ENCODE data around the gene FAM210B.
"Not testable (repeated sequence)": the region's sequence is repeated elsewhere in the genome, so short reads cannot be mapped to it uniquely, and the experiment has no call there.

The FAM210B gene

DNA sequence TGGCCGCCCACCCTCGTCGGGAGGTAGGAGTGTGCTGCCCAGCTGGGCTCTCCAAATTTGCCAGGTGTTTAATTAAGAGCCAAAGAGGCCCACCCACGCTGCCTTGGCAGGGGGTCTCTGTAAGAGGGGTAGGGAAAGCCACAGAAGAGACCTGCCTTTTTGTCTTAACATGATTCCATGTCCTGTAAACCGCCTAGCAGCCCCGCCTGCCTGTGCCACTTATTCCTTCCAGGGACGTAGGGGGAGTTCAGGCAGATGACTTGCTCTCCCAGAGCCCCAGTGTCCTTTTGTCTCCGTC lies 2.1 kb downstream of the FAM210B start:
- DNase-seq (ENCODE audit: low spot score): no peak

DNA sequence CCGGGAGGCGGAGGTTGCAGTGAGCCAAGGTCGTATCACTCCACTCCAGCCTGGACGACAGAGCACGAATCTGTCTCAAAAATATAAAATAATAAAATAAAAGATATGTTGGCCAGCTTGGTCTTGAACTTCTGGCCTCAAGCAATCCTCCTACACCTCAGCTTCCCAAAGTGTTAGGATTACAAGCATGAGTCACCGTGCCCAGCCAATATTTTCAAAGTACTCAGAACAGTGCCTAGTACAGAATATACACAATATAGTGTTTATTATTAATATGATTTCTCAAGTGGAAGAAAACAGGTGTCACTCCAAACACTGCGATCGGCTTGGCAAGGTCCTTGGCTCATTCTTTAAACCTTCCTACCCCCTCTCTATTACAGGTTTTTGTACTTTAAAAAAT lies 3.1 kb downstream of the FAM210B start:
- DNase-seq (ENCODE audit: low spot score): peak; percentile 62

DNA sequence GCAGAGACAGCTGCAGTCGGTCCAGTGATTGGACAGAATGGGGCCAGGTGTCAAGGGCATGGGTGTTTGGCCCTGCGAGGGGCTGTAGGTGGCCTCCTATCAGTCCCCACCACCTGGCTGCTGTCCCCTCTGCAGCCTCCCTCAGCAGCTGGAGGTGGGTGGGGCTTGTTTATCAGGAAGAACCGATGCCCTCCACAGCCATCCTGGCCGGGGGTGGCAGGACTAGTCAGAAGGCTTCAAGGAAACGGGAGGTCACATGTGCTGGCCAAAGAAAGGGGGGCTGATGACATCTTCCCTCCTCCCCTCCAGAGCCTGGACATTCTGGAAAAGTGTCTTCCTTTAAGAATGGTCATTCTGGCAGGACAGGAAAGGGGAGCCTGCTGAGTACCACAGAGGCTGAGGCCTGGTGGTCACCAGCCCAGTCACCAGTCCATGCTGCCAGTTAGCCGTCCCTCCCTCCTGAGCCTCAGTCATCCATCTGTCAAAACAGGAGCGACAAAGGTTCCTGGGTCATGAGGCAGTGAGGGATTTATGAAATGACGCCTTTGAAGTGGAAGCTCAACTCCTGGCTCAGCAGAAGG lies 4.1 kb downstream of the FAM210B start:
- DNase-seq (ENCODE audit: low spot score): peak; percentile 95

DNA sequence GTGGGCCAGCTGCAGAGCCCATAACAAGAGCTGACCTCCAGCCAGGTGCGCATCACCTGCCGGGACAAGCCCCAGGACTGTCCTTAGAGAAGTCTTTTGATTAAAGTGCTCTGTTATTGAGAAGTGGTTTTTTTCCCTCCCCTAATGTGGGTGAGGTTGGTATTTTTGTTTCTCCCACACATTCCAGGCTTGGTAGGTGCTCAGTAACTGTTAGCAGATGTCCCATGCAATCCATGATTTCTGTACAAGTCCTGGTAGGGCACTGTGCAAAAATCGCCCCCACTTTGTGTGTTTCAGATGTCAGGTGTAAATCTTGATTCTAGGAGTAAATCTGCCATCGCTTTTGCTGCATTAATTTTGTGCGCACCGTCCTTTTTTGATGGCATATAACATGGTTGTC lies 4.7 kb downstream of the FAM210B start:
- DNase-seq (ENCODE audit: low spot score): peak; percentile 52

DNA sequence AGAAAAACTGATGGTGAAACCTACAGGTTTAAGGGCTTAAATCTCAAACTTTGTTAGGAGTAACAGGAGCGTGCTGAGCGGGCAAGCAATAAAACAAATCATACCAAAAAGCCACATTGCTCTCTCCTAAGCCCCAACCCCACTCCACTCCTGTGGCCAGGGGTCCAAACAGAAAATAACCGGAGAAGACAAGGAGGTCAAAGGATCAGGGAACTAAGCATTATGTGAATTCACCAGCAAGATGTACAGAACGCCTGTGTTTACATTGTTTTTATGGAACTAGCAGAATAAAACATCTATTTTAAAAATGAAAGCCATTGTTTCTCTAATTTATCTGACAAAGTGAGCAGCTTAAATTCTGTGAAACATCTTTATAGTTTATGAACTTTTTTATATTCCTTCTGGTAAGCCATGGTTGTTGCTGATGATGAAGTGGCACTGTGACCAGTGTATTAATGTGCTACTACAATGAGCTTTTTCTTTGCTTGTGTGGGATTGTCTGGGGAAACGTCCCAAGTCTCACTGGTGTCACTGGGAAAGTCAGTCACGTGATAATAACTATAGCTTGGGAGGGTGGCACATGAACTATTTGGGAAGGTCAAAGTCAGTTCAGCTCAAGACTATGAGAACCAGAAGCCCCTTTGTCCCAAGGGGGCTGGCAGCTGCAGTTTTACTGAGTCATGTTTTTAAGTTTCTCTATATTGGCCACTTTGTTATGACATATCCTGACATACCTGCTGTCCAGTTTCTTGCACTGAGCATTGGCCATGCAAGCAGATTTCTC lies 9.8 kb downstream of the FAM210B start:
- no peak for DNase-seq (ENCODE audit: low spot score)

DNA sequence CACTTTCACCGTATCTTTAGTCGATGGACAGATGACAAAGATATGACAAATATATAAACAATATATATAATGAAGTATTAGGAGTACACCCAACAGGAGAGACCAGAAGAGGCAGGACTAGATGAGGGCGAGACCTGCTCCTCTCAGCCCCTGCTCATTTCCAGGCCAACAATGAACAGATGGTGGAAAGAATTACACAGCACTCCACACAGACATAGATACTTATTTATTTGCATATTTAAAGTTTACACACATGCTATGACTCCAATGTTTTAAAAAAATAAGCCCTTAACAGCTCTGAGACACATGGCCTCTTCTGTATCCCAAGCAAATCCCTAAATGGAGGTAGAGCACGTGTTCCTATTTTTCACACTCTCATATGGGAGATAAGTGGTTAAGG lies 10.4 kb downstream of the FAM210B start:
- DNase-seq (ENCODE audit: low spot score): no peak

DNA sequence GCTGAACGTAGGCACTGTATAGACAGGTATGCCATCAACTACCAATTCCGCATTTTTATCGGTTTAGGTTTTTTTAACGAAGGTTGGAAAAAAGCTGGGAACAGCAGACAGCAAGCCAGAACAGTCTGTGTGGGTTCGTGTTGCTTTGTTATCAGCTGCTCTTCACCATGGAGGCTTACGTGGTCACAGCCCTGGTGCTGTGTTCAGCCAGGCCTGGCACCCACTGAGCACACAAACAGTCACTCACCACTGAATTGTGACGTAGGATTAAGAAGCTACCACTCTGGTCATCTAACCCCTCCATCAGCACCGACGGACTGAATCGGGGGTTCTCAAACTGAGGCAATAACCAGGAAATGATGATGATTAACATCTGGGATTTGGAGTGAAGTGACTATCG lies 13.2 kb downstream of the FAM210B start:
- DNase-seq (ENCODE audit: low spot score): no peak

DNA sequence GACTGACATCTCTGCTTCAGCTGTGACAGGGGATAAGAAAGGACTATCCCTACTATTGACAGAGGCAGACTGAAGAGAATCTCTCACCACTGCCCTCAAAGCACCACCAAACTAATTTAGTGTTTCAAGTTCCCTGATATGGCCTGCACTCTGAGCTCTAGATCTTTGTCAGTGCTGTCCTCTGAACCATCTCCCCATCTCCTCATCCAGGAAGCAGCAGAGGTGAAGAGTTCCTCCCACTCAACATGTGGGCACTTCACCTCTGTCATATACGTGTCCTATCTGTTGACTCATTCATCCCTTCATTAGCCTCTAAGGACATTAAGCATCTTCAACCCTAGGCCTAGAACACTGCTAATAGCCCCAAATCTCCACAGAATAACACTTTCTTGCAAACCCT lies 14.1 kb downstream of the FAM210B start:
- DNase-seq (ENCODE audit: low spot score): no peak

DNA sequence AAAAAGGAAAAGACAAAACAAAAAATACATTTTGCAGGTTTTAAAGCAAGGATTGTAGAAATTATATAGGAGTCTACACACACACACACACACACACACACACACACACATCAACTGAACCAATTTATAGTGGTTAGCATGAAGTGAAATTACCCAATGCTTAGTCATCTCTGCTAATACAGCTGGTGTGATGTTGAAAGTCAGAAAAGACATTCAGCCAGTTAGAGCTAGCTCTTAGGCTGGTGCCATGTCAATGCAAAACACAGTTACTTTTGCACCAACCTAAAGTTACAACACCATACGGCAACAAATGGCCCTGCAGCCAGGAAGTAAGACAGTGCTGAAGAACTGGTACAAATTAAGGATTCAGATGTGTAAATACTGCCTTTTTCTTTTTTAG lies 15.2 kb downstream of the FAM210B start:
- peak; percentile 22 for DNase-seq (ENCODE audit: low spot score)

DNA sequence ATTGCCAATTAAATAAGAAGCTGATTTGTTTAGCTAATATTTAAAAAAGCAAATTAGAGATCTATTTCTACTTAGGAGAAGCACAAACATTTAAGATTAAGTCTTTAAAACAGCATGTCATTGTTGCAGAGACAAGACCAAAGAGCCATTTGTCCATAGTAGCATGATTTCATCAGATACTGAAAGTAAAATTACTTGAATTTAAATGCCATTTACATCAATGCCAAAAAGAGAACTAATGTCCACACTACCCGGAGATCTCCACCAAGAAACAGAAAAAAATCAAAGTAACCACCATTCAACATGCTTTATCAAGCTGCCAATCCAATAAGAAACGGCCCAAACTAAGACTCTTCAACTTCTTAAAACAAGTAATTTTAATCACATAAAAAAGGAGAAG lies 17.6 kb downstream of the FAM210B start:
- no peak for DNase-seq (ENCODE audit: low spot score)

DNA sequence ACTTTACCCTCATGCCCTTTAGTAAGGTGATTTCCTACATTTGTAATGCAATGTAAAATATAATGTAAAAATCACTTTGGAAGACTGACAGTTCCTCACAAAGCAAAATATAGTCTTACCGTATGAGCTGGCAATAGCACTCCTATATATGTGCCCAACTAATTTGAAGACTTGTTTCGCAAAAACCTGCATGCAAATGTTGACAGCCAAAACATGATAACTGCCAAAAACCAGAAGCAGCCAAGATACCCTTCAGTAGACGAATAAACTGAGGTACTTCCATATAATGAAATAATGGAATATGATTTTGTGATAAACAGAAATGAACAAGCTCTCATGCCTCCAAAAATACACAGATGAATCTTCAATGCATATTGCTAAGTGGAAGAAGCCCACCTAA lies 19.6 kb downstream of the FAM210B start:
- DNase-seq (ENCODE audit: low spot score): no peak

DNA sequence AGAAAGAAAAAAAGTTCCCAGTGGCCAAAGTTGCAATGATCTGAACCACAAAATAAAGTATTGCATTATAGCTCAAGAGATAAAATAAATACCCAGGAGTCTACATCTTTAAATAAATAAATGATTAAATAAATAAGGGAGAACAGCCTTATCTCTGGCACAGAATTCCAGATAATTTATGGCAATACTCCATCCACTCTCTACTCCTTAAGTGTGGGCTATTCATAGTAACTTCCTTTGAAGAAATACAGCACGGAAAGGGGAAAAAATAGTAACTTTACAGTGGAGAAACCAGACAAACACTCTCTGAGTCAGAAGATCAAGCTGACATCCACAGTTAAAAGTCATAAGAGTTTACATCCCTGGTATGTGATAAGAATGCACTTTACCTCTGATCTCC lies 21.6 kb downstream of the FAM210B start:
- DNase-seq (ENCODE audit: low spot score): no peak

DNA sequence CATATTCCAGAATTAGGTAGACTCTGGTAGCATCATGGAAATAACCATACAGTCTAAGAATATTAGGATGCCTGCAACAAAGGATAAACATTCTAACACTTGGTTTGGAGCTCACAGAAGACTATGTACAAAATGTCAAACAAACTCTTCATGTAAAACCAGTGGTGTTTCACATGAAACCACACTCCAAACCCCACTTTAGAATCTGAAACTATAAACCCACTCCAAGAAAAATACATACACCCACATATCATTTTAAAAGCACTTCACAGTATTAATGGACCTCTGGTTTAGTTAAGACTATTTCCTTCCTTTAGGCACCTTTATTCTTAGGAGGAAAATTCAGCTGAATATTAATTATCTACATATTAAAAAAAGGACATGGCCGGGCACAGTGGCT lies 22.7 kb downstream of the FAM210B start:
- DNase-seq (ENCODE audit: low spot score): no peak

DNA sequence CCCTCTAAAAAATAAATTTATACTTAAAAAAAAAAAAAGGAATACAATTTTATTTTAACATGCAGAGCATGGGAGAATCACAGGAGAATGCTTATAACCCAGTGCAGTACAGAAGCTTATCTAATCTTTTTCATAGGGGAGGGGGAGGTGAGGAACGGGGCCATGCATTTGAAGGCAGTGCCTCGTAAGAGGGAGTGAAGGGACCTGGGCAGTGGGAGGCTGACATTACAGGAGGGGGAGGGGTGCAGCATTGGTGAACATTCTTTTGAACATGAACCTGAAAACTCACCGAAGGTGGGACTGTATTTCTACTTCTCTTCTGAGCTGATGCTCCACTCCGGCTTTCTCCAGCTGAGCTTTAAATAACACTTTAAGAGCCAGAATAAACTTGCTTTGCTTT lies 23.9 kb downstream of the FAM210B start:
- no peak for DNase-seq (ENCODE audit: low spot score)

DNA sequence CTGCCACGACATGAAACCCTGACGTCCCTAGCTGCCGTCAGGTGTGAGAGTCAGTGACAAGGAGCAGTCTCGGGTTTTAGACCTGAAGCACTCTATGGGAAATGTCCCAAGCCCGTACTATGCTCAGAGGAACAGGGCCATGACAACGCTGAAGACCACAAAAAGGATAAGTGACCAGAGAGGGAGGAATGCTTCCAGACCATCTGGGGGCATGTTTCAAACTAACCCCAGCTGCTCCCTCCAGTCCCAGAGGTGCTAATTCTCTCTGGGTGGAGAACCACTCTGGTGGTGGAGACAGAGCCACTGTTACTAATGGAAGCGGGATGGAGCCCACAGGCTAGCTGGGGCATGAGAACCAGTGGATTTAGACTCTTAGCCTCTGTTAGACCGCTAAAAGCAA lies 24.6 kb downstream of the FAM210B start:
- no peak for DNase-seq (ENCODE audit: low spot score)

DNA sequence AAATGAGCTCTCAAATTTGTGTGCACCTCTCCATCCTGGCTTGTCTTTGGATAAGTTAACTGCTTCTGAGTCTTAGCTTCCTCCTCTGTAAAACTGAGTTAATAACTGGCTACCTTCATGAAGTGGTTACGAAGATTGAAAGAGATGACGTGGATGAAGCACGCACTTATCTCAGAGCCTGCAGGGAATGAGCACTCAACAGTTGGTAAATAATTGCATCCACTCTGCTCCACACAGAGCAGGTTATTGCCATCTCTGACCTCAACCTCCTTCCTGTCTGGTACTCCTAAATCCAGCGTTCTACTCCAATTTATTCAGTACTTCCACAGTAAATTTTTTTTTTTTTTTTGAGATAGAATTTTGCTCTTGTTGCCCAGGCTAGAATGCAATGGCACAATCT lies 26.4 kb downstream of the FAM210B start:
- DNase-seq (ENCODE audit: low spot score): no peak

DNA sequence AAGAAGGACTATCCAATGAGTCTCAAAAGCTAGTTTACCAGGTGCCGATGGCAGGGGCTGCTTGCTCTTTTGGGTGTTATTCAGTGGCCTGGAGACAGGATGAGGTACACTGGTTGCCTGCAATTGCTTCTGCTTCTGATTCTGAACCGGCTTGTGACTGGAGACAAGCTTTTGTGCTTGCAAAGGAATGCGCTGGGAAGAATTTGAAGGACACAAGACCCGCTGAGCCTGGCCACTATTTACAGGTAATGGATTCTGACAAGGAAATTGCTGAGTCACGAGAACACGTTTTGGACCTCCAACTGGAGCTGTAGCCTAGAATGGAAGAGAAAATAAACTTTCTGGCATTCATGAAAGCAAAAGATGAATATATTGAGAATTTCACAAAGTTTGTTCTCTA lies 27.4 kb downstream of the FAM210B start:
- no peak for DNase-seq (ENCODE audit: low spot score)

DNA sequence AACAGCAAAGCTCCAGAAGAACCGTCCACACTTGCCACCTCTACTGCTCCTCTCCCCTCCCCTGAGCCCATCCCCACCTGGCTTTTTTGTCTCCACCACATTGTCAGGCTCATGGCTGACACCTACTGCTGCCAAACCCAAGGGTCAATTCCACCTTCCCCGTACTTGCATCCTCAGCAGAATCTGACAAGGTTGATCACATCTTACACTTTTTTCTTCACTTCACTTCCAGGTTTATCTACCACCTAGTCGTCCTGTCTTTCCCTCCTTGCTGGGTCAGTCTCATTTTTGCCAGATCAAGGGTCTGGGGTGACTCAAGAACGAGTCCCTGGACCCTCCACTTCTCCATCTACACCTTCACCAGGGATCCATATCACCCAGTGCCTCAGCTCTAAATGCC lies 30.1 kb downstream of the FAM210B start:
- no peak for DNase-seq (ENCODE audit: low spot score)

DNA sequence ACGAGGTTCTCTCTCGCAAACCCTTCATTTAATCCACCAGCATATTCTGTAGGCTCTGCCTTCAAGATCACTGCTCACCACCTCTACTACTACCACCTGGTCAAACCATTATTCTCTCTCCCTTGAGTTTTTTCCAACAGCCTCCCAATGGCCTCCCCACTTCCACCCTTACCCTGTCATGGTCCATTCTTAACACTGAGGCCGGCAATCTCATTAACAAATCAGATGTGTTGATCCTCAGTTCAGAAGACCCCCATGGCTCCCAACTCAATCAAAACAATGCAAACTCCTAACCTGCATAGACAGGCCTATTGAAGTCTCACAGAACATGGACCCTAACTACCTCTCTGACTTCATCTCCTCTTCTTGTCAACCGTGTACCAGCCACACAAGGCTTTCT lies 31.0 kb downstream of the FAM210B start:
- DNase-seq (ENCODE audit: low spot score): no peak

DNA sequence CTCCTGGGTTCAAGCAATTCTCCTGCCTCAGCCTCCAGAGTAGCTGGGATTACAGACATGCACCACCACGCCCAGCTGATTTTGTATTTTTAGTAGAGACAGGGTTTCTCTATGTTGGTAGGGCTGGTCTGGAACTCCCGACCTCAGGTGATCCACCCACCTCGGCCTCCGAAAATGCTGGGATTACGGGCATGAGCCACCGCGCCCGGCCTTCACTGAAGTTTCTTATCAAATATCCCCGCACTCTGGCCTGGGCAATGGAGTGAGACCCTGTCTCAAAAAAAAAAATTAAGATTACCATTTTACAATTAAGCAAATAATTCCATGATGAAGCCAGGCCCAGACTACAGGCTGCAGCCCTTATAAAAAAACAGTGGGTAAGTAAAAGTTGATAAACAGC lies 31.6 kb downstream of the FAM210B start:
- DNase-seq (ENCODE audit: low spot score): not testable (repeated sequence)

DNA sequence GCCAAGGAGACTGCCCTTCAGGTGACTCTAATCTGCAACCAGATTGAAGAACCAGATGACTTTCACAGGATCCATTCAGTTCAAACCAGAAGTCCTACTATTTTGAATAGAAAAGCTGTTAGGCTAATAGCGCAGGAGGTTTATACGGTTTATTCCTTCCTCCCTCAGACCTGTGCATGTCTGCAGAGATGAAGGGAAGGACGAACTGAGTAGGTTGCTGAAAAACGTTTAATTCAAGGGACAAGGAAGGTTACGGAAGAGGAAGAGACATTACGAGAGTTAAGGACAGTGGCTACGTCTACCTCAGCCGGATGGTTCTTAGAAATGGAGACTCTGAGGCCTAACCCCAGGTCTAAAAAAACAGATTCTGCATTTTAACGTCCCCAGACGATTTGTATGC lies 32.3 kb downstream of the FAM210B start:
- DNase-seq (ENCODE audit: low spot score): no peak

DNA sequence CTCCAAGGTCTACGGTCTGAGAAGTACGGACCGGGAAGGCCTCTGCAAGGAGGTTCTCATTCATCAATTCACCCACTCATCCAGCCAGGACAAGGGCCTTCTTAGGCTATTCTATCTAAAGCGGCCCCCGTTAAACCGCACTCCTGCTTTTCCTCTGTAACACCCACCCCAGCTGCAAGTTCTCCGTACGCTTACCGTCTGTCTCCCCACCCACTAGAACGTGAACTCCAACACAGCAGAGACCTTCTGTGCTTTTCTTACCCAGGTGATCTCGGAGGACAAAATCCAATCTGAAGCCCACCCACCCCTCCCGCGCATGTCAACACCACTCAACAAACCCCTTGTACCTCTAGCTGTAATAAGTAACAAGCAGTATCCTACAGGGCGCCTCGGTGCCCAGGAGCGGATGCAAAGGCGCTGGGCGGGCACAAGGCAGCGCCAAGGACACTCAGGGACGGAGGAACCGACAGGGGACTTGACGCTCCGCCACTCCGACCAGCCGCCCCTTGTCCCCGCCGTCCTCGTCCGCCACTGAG lies 32.9 kb downstream of the FAM210B start:
- no peak for DNase-seq (ENCODE audit: low spot score)

DNA sequence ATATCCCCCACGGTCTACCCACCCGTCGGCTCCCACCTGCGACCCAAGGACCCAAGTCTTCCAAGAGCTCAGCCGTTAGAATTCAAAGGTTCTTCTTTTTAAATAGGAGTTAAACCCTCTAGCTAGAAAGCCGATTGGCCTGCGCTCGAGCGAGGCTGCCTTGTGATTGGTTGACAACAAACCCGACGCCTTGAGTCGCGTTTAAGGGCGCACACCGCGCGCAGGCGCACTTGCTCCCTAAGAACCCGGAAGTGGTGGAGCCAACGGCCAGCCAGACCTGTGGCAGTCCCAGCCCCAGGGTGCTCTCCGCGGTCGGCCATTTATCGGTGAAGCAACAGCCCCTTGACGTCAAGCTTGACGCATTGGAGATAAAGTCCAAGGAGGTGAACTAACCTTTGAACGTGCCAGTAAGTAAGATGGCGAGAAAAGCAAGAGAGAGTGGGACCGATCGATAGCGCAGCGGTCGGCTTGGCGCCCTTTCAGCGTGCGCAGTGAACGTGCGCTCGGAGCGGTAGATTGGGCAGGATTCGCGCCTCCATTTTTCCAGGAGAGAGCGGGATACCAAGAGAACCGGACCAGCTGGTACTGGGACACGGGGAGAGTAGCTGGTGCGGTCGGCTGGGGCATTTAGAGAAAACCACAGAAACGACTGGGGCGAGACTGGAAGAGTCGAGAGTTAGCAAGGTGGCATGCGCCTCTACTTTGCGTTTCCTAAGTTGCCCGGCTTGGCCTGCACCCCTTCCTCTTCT lies 33.5 kb downstream of the FAM210B start, which contains the start of the genes AURKA and CSTF1:
AURKA (minus strand) TSS at position 84 of the 749 bp plus-strand sequence. CDS start 4,018 bp downstream, outside the sequence.
CSTF1 (plus strand) TSS at position 514 of the 749 bp plus-strand sequence. CDS start 2,908 bp downstream, outside the sequence.
- DNase-seq (ENCODE audit: low spot score): peak; percentile 100
